Fibroblast of skin of scalp (primary cell): ENCODE results near the gene FAAP100.
A peak's percentile ranks its signal among the peaks of the same experiment; 100 is the strongest.

ENCODE experiments used
- DNase-seq: peaks from one replicate; pipeline ENCODE4 v3.0.0-alpha.2; 2013

FAAP100 gene

DNA sequence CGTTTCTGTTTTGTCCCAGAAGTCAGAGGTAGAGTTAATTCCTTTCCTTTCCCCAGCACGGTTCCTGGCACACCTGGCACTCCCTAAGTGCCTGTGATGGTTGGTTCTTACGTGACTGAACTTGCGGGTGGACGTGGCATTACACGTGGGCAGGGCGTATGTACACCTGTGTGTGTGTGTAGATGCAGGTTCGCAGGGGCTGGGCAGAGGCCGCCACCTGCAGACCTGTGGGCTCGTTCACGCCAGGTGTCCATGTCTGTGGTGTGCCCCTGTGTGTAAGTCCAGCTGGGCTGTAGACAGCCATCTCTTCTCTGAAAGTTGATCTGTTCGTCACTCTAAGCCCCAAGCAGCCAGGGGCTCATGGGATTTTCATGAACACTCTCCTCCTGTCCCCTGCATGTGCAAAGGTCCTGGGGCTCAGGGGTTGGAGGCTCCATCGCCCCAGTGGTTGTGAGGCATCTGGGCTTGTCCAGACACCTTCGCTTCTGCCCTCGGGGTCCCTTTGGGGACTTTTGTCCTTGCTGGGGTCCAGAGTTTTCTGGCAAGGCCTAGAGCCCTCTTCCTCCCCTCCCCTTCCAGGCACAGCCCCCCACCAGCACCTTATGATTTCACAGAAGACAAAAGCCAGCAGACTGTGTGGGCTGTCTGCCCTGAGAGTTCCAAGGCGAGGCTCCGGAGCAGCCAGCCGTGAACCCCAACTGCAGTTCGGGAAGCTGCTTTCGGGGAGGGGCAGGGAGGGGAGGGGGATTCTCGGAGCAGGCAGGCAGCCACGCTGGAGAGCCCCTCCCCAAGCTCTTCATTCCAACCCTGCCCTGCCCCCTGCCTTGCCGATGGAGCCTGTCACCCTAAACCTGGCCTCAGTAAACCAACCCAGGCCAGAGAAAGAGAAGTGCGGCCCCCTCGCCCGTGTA, 29.4 kb downstream of the FAAP100 start:
- DNase-seq: peak; percentile 60

DNA sequence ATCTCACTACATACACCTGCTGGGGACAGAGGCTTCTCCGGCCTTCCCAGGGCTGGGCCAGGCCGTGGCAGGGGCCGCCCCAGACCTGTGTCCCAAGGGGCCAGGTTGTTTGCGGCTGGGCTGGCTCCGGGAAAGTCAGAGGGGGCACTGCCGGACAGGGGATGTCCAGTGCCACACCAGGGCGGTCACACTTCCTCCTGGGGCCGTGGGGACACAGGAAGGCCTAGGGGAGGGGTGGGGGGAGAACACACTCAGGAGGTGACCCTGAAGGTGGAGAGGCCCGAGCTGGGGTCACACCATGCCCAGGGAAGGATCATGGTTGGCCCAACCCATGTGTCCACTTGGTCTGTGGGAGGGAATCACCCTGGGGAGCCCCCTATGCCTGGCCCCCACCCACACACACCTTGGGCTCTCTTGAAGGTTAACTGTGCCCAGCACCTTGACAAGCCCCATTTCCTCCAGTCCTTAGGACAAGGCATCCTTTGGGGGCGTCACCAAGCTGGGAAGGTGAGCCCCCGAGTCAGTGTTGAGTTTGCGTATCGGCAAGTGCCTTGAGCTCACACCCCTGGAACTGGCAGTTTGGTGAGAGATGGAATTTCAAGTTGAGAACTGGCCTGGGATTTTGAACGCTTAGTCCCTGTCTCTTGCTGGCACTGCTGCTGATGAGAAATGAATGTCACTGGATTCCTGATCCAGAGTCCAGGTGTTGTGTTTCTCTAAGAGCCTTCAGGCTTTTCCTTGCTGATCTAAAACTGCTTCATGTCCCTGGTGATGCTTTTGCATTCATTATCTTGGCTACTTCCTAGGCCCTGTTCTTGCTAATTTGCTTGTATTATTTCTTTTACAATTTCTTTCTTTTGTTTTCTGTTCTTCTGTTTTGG, 31.9 kb downstream of the FAAP100 start:
- no peak for DNase-seq

DNA sequence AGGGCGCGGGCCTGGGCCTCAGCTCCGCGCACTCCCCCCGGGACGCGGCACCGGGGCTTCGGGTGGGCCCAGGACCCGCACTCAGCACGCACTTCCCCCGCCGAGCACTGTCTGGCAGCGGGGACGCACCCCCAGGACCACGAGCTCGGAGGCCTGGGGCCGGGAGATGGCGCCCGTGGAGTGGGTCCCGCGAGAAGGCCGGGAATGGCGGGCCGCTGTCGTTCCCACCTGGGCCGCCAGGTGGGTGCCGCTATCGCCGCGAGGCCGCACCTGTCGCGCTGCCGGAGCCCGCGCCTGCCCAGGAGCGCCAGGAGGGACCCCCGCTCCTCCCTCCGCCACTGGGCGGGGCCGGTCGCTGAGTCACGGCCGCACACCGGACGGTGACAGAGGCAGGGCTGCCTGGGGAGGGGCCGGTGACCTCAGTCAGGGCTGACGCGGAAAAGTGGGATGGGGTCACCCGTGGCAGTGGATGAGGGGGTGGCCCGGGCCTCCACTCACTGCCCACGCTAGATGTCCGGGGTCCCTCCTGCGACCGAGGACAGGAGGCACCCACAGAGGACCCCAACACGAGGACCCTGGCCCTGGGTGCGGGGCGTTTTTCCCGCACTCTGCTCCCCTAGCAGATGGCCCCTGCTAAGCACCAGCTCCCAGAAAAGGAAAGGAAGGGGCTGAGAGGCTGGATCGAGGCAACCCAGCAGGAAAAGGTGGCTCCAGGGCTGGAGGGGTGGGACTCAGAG, 32.7 kb downstream of the FAAP100 start:
- no peak for DNase-seq

DNA sequence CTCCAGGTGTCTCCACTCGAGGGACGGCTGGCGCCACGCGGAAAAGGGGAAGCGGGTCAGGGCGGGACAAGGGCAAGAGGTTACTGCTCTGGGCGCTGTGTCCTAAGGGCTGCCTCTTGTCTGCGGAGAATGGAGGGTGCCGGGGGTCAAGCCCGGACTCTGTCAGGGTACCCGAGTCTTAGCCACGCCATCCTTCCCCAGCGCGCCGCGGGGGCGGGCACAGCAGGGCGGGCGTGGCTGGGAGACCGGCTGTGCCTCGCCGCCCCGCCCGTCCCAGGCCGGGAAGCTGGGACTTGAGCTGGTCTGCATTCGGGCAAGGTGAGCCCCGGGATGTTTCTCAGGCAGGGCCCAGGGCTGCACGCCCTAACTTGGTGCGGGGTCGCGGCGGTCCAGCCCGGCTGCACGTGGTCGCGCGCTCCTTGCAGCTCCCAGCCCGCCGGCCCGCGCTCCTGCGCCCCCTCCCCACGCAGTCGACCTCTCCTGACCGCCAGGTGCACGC, 33.3 kb downstream of the FAAP100 start:
- peak; percentile 44 for DNase-seq

DNA sequence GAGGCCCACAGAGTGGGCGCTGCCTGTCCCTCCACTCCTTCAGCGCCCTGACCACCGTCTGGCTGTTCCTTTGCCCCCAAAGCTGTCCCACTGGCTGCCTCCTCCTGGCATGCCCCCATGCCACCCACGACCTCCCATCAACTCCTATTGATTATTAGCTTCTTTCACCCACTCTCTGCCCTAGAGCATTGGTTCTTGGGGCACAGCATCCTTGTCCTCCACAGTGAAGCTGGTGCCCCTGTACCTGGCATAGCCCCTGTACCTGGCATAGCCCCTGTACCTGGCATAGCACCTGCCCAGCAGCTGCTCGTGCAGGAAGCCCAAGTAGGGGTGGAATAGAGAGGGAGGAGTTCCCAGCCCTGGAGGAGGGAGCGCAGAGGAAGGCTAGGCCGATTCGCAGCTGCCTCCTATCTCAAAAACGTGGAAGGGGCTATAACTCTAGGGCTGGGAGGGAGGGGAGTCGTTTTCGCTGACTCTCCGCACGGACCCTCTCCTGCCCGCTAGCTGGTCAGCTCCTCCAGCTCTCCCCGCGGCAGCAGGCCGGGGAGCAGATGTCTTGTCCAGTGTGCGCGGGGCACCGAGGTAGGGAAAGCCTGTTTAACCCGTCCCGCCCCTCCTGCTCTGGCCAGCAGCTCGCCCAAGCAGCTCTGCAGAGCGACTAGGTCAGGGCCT, 33.9 kb downstream of the FAAP100 start:
- DNase-seq: no peak

DNA sequence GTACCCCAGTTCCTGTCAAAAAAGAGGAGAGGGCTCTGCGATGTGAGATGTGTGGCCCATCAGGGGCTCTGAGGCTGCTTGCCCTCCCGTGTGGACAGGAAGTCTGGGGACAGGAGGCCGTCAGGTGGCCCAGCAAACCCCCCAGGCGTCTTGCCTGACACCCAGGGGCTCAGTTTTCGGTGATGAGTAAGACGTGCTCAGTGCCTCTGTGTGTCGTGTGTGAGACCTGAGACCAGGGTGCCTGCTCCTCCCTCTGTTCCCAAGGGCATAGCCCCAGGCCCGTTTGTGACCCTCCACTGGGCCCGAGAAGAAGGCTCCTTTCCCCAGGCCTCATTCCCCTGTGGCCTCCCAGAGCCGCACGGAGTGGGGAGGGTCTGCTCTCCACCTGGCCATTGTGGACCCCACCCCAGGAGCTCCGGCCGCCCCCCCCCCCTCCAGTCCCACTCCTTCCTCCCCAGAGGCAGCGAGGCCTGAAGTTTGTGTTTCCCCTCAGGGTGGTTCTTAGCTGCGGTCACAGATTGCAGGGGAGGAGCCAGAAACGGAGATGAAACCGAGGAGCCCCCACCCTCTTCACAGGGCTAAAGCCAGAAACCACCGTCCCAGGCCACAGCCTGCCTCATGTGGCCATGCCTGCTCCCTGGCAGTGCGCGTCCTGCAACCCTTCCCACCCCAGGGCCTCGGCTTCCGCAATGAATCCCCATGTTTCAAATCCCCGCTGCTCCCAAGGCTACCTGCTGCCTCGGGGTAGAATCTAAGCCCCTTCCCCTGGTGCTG, 34.6 kb downstream of the FAAP100 start:
- DNase-seq: peak; percentile 57

DNA sequence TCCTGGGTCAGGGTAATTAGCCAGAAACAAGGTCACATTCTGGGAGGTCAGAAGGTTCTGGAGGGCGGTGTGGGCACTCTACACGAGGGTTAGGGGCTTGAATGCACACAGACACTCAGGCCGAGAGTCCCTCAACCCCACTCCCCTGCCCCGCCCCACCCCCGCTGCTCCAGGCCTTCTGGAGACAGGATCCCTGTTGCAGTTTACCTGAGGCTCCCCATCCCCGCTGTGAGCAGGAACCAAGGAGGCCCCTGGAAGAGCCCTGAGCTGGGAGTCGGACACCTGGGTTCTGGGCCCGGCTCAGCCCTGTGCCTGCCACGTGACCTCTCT, 35.2 kb downstream of the FAAP100 start:
- DNase-seq: no peak

DNA sequence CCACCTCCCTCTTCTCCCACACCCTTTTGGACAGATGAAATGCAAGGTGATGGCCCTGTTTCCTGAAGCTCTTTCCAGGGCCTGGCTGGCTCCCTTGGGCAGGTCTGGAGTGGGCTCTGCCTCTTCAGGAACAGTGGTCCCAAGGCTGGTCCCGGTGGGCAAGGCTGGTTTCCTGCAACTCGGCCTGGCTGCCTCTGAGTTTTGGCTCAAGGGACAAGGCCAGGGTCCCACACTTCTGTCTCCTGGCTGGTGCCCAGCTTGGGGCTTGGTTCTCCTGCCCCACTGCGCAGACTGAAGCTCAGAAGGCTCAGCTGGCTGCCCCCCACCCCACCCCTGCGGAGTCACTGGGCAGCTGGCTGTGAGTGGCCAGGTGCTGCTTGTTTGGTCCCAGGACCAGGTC, 35.7 kb downstream of the FAAP100 start:
- DNase-seq: no peak

DNA sequence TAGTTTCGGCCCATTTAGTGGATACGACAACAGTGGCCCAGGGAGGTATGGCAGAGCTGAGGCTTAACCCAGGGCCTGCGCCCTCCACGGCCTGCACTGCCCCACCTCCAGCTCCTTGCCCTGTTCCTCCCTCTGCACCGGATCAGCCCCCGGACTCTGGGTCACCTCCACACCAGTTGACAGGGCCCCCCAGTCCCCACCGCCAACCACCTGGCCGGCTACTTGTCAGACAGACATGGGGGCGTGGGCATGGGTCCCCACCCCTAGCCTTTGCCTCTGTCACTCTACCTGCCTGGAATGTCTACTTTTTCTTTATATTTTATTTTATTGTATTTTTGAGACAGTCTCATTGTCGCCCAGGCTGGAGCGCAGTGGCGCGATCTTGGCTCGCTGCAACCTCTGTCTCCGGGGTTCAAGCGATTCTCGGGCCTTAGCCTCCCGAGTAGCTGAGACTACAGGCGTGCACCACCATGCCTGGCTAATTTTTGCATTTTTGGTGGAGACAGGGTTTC, 36.6 kb downstream of the FAAP100 start:
- no peak for DNase-seq

DNA sequence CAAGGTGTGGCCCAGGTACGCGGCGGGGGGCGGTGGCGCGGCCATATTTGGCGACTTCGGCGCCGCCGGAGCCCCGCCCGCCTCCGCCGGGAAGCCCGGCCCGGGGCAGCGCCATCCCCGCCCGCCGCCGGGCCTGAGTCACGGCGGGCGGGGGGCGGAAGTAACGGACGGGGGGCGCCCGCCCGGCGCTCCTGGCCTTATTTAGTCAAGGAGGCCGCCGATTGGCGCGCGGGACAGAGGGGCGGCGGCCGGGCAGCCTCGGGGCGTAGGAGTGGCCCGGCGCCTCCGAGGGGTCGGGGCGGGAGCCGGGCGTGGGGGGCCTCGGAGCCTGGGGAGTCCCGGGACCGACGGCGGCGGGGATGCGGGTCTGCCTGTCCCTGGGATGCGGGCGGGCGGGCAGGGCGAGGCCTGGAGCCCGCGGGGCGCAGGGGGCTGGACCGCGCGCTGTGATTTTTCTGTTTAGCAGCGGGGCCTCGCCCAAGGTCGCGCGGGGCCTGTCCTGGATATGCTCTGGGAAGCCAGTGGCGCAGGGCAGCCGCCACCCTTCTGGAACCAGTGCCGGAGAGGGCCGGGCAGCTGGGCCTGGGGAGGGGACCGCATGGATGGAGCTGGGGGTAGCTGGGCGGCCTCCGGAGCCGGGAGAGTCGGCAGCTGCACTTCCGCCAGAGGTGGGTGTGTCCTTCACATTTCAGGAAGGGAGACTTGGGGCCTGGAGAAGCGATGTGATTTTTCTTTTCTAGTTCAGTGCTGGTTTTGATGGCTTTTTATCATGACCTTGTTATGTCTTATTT, 37.2 kb downstream of the FAAP100 start:
- peak; percentile 97 for DNase-seq

DNA sequence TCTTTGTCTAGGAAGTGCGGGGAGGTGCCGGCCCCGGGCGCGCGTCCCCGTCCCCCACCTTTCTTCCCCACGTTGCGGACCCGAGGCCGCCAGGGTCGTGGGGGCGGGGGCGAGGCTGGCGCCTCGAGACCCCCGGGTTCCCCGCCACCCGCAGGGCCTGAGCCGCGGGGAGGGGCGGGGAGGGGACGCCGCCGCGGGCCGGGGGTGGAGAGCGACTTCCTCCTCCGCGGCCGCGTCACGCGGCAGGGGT, 37.7 kb downstream of the FAAP100 start:
- DNase-seq: no peak

DNA sequence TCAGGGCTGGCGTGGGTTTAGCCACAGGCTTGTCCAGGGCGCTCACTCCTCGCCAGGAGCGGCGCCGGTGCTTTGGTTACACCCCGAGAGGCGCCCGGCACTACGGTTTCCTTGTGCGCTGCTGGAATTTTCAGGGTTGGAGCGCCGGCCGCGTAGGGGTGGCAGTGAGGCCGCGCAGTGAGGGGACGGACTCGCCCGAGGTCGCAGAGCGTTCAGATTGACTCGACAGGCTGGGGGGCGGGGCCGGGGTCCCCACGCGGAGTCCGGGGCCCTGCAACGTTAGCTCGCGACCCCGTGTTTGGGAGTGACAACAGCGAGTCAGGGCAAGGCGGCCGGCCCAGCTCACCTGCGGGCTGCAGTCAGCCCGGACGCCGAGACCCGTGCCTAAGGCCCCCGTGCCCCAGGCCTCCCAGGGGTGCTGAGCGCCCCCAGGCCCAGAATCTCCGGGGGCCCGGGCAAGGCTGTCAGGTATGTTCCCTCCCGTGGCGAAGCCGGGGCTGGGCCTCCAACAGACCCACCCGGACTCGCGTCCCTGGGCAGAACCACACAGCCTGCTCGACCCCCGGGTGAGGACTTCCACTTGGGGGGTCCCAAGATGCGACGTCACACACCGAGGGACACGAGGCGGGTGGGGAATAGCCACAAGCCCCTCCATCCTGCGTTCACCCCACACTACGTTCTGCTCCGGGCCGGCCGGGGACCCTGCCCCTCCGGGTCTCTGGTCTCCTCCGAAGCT, 38.2 kb downstream of the FAAP100 start:
- DNase-seq: peak; percentile 84

DNA sequence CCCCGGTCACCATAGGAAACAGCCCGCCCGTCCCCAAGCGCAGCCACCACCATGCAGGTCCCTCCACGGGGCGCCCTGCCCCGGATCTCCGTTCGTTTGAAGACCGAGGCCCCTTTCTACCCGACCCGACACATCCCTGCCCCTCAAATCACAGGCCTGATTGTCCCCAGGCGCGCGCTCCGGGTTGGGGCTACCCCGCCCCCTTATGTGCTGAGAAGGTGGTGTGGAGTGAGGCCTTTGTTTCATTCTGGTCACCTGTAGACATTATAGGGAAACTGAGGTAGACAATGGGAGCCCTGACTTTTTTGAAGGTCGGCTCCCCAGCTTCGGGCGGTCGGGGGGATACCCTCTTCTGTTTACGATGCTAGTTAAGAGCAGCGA, 38.8 kb downstream of the FAAP100 start:
- DNase-seq: peak; percentile 74

DNA sequence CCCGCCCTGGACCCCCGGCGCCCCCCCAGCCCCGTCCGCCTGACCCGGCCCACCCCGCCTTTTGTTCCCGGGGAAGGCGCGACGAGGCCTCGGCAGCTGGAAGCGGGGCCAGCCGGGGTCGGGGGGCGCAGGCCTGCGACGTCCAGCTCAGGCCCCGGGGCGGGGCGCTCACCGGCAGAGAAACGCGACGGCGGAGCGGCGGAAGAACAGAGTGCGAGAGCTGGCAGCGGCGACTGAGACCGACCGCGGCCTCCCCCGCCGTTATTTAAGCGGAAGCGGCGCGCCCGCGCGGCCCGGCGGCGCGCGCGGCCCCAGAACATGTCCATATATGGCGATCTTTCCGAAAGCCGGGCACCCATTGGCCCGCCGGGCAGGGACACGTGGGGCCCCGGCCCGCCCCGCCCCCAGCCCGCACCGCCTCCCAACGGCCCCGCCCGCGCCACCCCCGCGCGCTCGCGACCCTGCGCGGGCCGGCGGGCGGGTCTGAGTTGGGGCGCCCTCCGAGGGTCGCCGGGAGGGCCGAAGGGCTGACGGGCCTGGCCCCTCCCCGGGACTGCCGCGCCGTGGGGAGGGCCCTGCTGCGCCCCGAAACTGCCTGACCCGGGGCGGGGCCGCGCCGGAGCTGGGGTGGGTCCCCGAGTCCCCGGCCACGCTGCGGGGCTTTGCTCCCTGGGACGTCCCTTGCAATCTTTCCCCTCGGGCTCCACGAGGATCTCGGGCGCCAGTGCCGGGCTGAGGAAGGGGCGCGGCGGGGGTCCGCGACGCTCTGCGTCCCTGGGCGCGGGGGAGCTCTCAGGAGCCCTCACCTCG, 39.4 kb downstream of the FAAP100 start, which contains the start of gene ACTG1:
ACTG1 (minus strand) TSS at position 238 of the 810 bp plus-strand sequence. CDS start 445 bp downstream, outside the sequence.
- peak; percentile 97 for DNase-seq

DNA sequence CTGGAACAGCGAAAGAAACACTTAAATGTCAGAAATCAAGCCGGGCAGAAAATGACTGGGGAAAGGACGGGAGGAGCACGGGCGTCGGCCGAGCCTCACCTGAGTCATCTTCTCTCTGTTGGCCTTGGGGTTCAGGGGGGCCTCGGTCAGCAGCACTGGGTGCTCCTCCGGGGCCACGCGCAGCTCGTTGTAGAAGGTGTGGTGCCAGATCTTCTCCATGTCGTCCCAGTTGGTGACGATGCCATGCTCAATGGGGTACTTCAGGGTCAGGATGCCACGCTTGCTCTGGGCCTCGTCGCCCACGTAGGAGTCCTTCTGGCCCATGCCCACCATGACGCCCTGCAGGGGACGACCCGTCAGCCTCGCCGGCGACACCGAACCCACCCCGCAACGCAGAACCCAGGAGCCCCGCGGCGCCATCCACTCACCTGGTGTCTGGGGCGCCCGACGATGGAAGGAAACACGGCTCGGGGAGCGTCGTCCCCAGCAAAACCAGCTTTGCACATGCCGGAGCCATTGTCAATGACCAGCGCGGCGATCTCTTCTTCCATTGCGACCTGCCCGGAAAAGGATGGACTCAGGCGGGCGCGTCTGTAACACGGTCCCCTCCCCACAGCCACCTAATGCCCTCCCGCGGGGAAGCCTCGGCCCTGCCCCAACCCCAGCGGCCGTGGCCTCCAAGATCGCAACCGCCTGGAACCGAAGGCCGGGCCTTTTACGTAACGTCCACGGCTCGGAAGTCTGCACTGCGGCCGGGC, 40.2 kb downstream of the FAAP100 start:
- peak; percentile 60 for DNase-seq

DNA sequence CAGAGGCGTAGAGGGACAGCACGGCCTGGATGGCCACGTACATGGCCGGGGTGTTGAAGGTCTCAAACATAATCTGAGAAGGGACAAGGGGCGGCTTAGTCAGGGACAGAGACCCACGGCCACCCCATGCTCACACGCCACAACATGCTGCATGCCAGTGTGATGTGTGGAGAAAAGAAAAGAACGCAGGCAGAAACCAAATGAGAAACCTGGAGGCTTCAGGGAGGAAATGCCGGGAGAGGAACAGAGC, 40.7 kb downstream of the FAAP100 start:
- DNase-seq: peak; percentile 53

DNA sequence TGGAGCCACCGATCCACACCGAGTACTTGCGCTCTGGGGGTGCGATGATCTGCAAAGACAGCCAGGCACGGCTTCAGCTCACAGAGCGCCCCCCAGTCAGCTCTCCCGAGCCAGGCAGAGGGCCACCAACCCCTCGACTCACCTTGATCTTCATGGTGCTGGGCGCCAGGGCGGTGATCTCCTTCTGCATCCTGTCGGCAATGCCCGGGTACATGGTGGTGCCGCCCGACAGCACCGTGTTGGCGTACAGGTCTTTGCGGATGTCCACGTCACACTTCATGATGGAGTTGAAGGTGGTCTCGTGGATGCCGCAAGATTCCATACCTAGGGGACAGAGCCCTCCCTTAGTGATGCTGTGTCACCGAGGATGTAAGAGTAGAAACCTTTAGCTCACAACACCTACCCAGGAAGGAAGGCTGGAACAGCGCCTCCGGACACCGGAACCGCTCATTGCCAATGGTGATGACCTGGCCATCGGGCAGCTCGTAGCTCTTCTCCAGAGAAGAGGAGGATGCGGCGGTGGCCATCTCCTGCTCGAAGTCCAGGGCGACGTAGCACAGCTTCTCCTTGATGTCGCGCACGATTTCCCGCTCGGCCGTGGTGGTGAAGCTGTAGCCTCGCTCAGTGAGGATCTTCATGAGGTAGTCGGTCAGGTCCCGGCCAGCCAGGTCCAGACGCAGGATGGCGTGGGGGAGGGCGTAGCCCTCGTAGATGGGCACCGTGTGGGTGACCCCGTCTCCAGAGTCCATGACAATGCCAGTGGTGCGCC, 41.2 kb downstream of the FAAP100 start:
- no peak for DNase-seq
